ENCODE results near the gene SLC38A10.

SLC38A10 gene

DNA sequence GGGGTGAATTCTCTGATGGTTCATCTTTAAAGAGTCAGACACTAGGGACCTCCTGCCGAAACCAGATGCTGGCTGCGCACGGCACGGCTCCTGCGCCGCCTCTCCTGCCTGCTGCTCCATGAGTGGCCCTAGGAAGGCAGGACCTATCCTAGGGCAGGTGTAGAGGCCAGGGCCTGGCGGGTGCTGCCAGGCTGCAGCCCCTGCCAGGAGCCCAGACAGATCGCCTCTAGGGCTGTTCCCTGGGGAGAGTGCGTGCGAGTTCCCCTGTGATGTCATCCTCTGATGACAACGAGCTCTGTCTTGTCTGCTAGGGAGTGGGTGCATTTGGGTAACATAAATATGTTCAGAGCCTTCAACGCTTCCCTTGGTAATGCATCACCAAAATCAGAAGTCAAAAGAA lies 23.9 kb downstream of the SLC38A10 start:
- H3K4me3 ChIP-seq (ENCODE audit: low read depth, low read length): no peak overlapping the region
- peaks cover 64% of the 10 kb centered on the region for H3K36me3 ChIP-seq (ENCODE audit: control insufficient read depth, insufficient read depth, low read length)
- no peak overlapping the region for H3K9ac ChIP-seq (ENCODE audit: low read length)
- H3K4me1 ChIP-seq (ENCODE audit: control insufficient read depth, insufficient read depth, low read length): no peaks in the 10 kb centered on the region
- no peak overlapping the region for H3K27ac ChIP-seq (ENCODE audit: low read depth, low read length)
- no peaks in the 10 kb centered on the region for H3K9me3 ChIP-seq (ENCODE audit: control insufficient read depth, insufficient read depth, low read depth, low read length)
- H3K27me3 ChIP-seq (ENCODE audit: control insufficient read depth, insufficient read depth, low read length): no peaks in the 10 kb centered on the region

DNA sequence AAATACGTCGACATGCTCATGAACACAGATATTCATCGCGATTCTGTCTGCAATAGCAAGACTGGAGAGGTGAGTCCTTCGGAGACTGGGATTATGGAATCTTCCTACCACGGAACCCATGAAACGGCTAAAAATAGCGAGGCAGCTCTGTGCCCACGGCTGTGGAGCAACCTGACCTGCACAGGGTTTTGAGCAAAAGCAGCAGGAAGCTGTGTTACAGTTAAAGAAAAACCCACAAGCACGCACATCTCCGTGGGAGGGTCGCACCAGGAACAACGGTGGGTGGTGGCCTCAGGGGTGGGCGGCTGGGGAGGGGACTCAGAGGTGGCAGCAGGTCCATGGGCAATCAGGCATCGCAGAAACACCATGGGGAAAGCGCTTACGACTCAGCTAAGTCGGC lies 24.8 kb downstream of the SLC38A10 start:
- Histone ChIP-seq H3K36me3 (ENCODE audit: control insufficient read depth, insufficient read depth, low read length) (peaks cover 64% of the 10 kb centered on the region), H3K4me3 (ENCODE audit: low read depth, low read length) (no peak overlapping the region), H3K27ac (ENCODE audit: low read depth, low read length) (no peak overlapping the region), H3K27me3 (ENCODE audit: control insufficient read depth, insufficient read depth, low read length) (no peaks in the 10 kb centered on the region), H3K9ac (ENCODE audit: low read length) (no peak overlapping the region), H3K4me1 (ENCODE audit: control insufficient read depth, insufficient read depth, low read length) (no peaks in the 10 kb centered on the region), H3K9me3 (ENCODE audit: control insufficient read depth, insufficient read depth, low read depth, low read length) (no peaks in the 10 kb centered on the region)

DNA sequence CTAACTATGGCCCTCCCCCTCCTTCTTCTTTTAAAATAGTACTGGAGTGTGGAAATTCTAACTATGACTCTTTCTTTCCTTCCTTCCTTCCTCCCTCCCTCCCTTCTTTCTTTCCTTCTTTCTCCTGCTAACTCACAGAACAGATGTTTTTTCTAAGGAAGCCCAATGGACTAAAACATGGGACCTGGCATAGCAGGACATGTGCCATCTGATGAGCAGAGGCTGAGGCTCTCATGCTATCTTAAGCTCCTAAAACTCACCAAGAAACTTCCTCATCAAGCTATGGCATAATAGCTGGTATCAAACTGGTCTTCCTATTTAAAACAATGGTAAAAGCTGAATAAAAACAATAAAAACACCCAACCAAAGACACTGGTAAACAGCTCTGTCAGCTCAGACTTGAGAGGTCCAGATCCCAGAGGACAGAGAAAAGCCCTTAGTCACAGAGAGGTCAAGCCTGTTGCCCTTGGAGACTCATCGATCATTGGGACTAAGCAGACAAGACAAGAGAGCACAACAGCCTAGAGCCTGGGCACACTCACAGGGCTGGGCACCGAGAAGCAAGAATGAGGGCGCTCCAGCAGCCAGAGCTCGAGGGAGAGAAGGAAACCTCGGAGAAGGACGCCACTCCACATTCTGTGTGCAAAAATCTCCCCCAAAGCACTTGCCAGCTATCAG lies 27.6 kb downstream of the SLC38A10 start:
- H3K9ac ChIP-seq (ENCODE audit: low read length): no peak overlapping the region
- H3K9me3 ChIP-seq (ENCODE audit: control insufficient read depth, insufficient read depth, low read depth, low read length): no peaks in the 10 kb centered on the region
- H3K4me3 ChIP-seq (ENCODE audit: low read depth, low read length): no peak overlapping the region
- H3K27ac ChIP-seq (ENCODE audit: low read depth, low read length): no peak overlapping the region
- H3K27me3 ChIP-seq (ENCODE audit: control insufficient read depth, insufficient read depth, low read length): no peaks in the 10 kb centered on the region
- peaks cover 53% of the 10 kb centered on the region for H3K36me3 ChIP-seq (ENCODE audit: control insufficient read depth, insufficient read depth, low read length)
- no peaks in the 10 kb centered on the region for H3K4me1 ChIP-seq (ENCODE audit: control insufficient read depth, insufficient read depth, low read length)

DNA sequence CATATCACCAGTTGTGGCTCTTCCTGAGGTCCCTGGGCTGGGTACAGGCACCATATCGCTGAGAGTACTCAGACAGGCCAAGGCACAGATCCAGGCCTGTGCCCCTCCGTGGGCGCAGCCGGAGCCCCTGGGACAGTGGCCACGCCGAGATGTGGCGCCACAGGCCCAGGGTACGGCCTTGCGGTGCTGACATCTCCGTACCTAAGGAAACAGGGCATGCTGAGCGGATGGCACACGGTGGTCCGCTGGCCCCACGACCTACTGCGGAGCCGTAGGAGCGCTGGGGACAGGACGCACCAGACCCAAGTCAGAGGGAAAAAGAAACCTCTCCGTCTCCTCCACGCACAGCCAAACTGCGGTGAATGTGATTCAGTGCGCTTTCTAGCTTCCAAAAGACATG lies 29.5 kb downstream of the SLC38A10 start:
- no peak overlapping the region for H3K27ac ChIP-seq (ENCODE audit: low read depth, low read length)
- no peak overlapping the region for H3K9ac ChIP-seq (ENCODE audit: low read length)
- no peaks in the 10 kb centered on the region for H3K27me3 ChIP-seq (ENCODE audit: control insufficient read depth, insufficient read depth, low read length)
- no peaks in the 10 kb centered on the region for H3K4me1 ChIP-seq (ENCODE audit: control insufficient read depth, insufficient read depth, low read length)
- H3K36me3 ChIP-seq (ENCODE audit: control insufficient read depth, insufficient read depth, low read length): peaks cover 56% of the 10 kb centered on the region
- no peak overlapping the region for H3K4me3 ChIP-seq (ENCODE audit: low read depth, low read length)
- no peaks in the 10 kb centered on the region for H3K9me3 ChIP-seq (ENCODE audit: control insufficient read depth, insufficient read depth, low read depth, low read length)

DNA sequence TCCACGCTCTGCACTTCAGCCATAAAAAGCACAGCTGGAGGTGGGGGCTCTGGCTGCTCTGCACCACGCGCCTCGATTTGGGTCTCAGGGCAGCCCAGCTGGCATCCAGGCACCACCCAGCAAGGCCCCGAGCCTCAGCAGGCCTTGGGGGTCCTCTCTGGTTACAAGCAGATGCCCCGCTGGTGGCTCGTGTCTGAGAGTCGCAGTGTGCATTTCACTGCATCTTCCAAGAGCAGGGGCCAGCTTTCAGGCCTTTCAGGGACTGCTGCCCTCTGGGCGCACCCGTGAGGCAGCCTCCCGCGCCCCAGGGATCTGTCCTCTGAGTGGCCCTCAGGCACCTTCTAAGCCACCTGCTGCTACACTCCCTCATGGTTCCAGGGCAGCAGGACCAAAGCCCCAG lies 30.5 kb downstream of the SLC38A10 start:
- H3K9ac ChIP-seq (ENCODE audit: low read length): no peak overlapping the region
- H3K36me3 ChIP-seq (ENCODE audit: control insufficient read depth, insufficient read depth, low read length): peaks cover 58% of the 10 kb centered on the region
- no peak overlapping the region for H3K4me3 ChIP-seq (ENCODE audit: low read depth, low read length)

DNA sequence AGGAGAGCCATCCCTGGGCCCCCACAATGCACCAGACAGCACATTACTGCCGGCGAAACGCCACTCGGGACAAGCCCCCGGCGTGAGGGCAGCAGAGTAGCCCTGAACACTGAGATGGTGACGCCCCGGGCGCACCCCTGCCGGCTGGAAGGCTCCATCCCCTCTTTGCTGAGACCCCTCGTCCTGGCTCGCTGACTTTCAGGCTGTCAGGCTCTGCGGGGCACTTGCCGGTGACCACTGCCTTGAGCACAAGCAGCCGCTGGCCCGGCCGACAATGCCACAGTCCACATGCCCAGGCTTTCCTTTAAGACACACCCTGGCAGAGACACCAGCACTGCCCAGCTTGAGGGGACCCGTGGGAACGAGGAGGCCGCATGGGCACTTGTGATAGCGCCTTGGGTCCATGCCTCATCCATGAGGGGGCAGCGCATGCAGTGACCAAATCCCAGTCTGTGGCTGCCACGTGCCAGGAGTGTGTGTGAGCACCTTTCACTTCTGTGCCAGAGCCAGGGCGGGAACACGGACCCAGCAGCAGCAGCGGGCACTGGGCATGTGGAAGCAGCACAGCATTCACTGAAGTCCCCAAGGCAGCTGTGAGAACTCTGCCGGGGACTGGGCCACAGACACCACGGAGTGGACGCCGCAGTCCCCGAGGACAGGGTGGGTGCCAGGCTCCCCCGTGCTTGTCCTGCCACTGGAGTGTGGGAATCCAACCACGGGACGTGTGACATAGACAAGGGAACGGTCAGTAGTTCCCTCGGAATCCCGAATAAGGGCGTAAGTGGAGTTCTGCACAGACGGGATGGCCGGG lies 31.5 kb downstream of the SLC38A10 start:
- no peaks in the 10 kb centered on the region for H3K27me3 ChIP-seq (ENCODE audit: control insufficient read depth, insufficient read depth, low read length)
- H3K9ac ChIP-seq (ENCODE audit: low read length): no peak overlapping the region
- H3K9me3 ChIP-seq (ENCODE audit: control insufficient read depth, insufficient read depth, low read depth, low read length): no peaks in the 10 kb centered on the region
- H3K36me3 ChIP-seq (ENCODE audit: control insufficient read depth, insufficient read depth, low read length): peaks cover 63% of the 10 kb centered on the region
- H3K4me3 ChIP-seq (ENCODE audit: low read depth, low read length): no peak overlapping the region
- no peaks in the 10 kb centered on the region for H3K4me1 ChIP-seq (ENCODE audit: control insufficient read depth, insufficient read depth, low read length)
- no peak overlapping the region for H3K27ac ChIP-seq (ENCODE audit: low read depth, low read length)

More for the DNA sequence above, 30.5 kb downstream of the SLC38A10 start:
- Histone ChIP-seq H3K27ac (ENCODE audit: low read depth, low read length) (no peak overlapping the region), H3K27me3 (ENCODE audit: control insufficient read depth, insufficient read depth, low read length) (no peaks in the 10 kb centered on the region), H3K4me1 (ENCODE audit: control insufficient read depth, insufficient read depth, low read length) (no peaks in the 10 kb centered on the region), H3K9me3 (ENCODE audit: control insufficient read depth, insufficient read depth, low read depth, low read length) (no peaks in the 10 kb centered on the region)

DNA sequence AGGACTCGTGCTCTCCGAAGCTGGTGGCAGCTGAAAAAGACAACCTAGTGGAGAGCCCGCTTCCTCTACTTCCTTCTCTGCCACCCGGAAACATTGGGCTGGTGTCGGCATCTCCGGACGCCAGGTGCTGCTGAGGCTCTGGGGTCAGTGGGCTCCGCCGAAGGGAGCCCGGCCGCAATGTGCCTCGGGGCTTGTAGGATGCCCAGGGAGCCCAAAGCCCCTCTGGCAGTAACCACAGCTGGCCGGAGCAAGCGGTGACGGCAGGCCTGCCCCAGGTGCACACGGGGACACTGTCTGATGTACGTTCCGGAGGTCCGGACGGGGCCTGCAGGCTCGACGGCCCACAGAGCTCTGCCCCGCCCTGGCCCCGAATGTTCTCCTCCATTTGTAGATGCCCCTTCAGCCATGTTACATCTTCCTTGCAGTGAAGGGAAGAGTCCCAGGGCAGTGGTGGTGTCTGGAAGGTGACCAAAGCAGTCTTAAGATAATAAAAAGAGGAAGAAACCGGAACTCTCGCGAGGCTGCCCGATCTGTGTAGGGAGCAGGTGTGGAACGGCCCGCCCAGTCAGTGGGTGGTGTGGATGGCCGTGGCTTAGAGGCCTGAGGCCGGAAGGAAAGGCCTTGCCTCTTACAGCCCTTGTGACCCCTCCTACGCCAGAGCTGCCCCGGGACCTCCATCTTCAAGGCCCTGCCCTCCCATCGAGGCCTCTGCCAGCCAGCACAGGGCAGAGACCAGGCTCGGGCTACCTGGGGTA lies 33.3 kb downstream of the SLC38A10 start:
- H3K9ac ChIP-seq (ENCODE audit: low read length): no peak overlapping the region
- H3K4me1 ChIP-seq (ENCODE audit: control insufficient read depth, insufficient read depth, low read length): no peaks in the 10 kb centered on the region
- no peak overlapping the region for H3K27ac ChIP-seq (ENCODE audit: low read depth, low read length)
- H3K36me3 ChIP-seq (ENCODE audit: control insufficient read depth, insufficient read depth, low read length): peaks cover 65% of the 10 kb centered on the region
- H3K27me3 ChIP-seq (ENCODE audit: control insufficient read depth, insufficient read depth, low read length): no peaks in the 10 kb centered on the region
- H3K4me3 ChIP-seq (ENCODE audit: low read depth, low read length): no peak overlapping the region
- no peaks in the 10 kb centered on the region for H3K9me3 ChIP-seq (ENCODE audit: control insufficient read depth, insufficient read depth, low read depth, low read length)

DNA sequence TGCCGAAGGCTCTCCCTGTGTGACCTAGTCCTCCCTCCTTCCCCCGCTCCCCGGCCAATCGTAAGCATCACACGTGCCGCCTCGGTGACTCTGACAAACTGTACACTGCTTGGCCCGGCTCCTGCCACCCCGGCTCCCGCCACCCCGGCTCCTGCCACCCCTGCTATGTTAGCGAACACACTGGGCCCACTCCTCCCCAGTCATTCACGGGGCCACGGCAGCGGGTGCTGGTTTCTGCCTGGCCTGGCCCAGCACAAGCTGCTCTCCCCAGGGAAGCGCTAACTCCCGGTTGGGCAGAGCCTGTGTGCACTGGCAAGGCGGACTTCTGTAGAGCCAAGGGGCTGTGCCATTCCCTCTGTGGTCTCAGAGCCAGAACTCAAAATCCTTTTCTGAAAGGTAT lies 34.0 kb downstream of the SLC38A10 start:
- H3K9ac ChIP-seq (ENCODE audit: low read length): no peak overlapping the region
- no peak overlapping the region for H3K27ac ChIP-seq (ENCODE audit: low read depth, low read length)
- H3K4me1 ChIP-seq (ENCODE audit: control insufficient read depth, insufficient read depth, low read length): no peaks in the 10 kb centered on the region
- H3K36me3 ChIP-seq (ENCODE audit: control insufficient read depth, insufficient read depth, low read length): peaks cover 65% of the 10 kb centered on the region
- no peaks in the 10 kb centered on the region for H3K27me3 ChIP-seq (ENCODE audit: control insufficient read depth, insufficient read depth, low read length)
- H3K4me3 ChIP-seq (ENCODE audit: low read depth, low read length): no peak overlapping the region
- no peaks in the 10 kb centered on the region for H3K9me3 ChIP-seq (ENCODE audit: control insufficient read depth, insufficient read depth, low read depth, low read length)

DNA sequence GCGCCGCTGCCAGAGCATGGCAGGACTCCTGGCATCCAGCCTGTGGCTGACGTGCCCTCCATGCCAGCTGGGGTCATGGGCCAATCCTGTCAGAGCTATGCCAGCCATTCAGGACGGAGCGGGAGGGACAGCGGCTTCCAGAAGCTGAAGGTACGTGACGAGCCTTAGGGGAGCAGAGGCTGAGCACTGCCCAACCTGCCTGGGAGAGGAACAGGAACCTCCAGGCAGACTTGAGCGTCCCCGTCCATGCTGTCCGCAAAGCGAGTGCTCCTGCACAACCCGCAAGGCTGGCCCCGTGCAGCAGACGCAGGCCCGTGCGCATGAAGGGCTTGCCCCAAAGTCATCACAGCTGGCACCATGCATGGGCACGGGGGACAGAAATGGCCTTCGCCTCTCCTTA lies 34.5 kb downstream of the SLC38A10 start:
- Histone ChIP-seq H3K27ac (ENCODE audit: low read depth, low read length) (no peak overlapping the region), H3K27me3 (ENCODE audit: control insufficient read depth, insufficient read depth, low read length) (no peaks in the 10 kb centered on the region), H3K4me1 (ENCODE audit: control insufficient read depth, insufficient read depth, low read length) (no peaks in the 10 kb centered on the region), H3K4me3 (ENCODE audit: low read depth, low read length) (no peak overlapping the region), H3K9me3 (ENCODE audit: control insufficient read depth, insufficient read depth, low read depth, low read length) (no peaks in the 10 kb centered on the region), H3K36me3 (ENCODE audit: control insufficient read depth, insufficient read depth, low read length) (peaks cover 61% of the 10 kb centered on the region), H3K9ac (ENCODE audit: low read length) (no peak overlapping the region)

DNA sequence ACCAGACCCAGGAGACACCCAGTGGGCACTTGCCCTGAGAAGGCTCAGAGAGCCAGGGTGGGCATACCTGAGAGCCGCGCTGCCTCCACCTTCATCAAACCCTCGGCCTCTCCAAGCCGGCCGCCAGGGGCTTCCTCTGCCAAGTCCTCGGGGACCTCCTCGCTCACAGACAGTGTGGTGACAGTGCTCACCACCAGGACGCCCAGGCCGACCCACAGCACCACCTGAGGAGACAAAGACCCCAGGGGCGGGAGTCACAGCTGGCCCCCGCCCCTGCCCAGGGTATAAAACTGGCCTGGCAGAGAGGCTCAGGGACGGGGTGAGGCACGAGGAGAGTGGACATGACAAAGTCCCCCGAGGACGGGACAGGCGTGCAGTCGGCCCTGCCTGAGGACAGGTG lies 34.9 kb downstream of the SLC38A10 start:
- H3K4me1 ChIP-seq (ENCODE audit: control insufficient read depth, insufficient read depth, low read length): 0 out of 2 replicates have a peak, but pooled peaks cover 1% of the 10 kb centered on the region
- H3K9me3 ChIP-seq (ENCODE audit: control insufficient read depth, insufficient read depth, low read depth, low read length): no peaks in the 10 kb centered on the region
- no peak overlapping the region for H3K27ac ChIP-seq (ENCODE audit: low read depth, low read length)
- H3K27me3 ChIP-seq (ENCODE audit: control insufficient read depth, insufficient read depth, low read length): no peaks in the 10 kb centered on the region
- H3K4me3 ChIP-seq (ENCODE audit: low read depth, low read length): no peak overlapping the region
- no peak overlapping the region for H3K9ac ChIP-seq (ENCODE audit: low read length)
- peaks cover 57% of the 10 kb centered on the region for H3K36me3 ChIP-seq (ENCODE audit: control insufficient read depth, insufficient read depth, low read length)

All from HUES6 (cell line).